Measurements from ENCODE around the gene TBC1D23. TPM values are rescaled to one million over a fixed set of nuclear protein-coding genes. Genes with fewer than 3 reads are reported as not detected.

TBC1D23 gene
- total and polyA plus RNA-seq, 2 of the 13 experiments (the other 11 are each of a cell fraction or from before 2014, with no cell fraction given): 28.7 to 35.4 TPM

GRCh38 chr3:100254168-100254777 lies 6.5 kb upstream of the TBC1D23 start (continued):
- TF ChIP-seq ZBED4 (CRISPR knock-in tag; IDR thresholded peaks at IDR 0.05; ENCODE audit: borderline replicate concordance): no peak
- TF ChIP-seq HMGXB4 (CRISPR knock-in tag; IDR thresholded peaks at IDR 0.05; ENCODE audit: borderline replicate concordance in 1 of 2, low read depth in 1 of 2): no peak
- TF ChIP-seq CENPX (CRISPR knock-in tag; IDR thresholded peaks at IDR 0.05): 0 out of 2 replicates have a peak, but pooled peaks have one; percentile 58
- no peak for TF ChIP-seq ZNF652 (CRISPR knock-in tag; IDR thresholded peaks at IDR 0.05; ENCODE audit: borderline replicate concordance, low read depth)
- no peak for TF ChIP-seq ZNF775 (CRISPR knock-in tag; IDR thresholded peaks at IDR 0.05; ENCODE audit: borderline replicate concordance)
- TF ChIP-seq ZGPAT (CRISPR knock-in tag; IDR thresholded peaks at IDR 0.05): 0 out of 2 replicates have a peak, but pooled peaks have one; percentile 26
- TF ChIP-seq HNF4G (IDR thresholded peaks at IDR 0.05; ENCODE audit: borderline replicate concordance, low read depth, low read length): no peak
- TF ChIP-seq HNF4G (CRISPR knock-in tag; IDR thresholded peaks at IDR 0.05; ENCODE audit: borderline replicate concordance, low read depth): no peak
- TF ChIP-seq CBX5 (CRISPR knock-in tag; IDR thresholded peaks at IDR 0.05; ENCODE audit: borderline replicate concordance): no peak
- TF ChIP-seq ZHX1 (CRISPR knock-in tag; IDR thresholded peaks at IDR 0.05; ENCODE audit: low read depth): no peak
- TF ChIP-seq MLX (CRISPR knock-in tag; IDR thresholded peaks at IDR 0.05): no peak
- TF ChIP-seq IRX3 (CRISPR knock-in tag; IDR thresholded peaks at IDR 0.05; ENCODE audit: borderline replicate concordance, low read depth): no peak
- TF ChIP-seq SOX6 (IDR thresholded peaks at IDR 0.05): no peak
- TF ChIP-seq SOX6 (CRISPR knock-in tag; IDR thresholded peaks at IDR 0.05): 0 out of 2 replicates have a peak, but pooled peaks have one; percentile 24
- TF ChIP-seq HBP1 (CRISPR knock-in tag; IDR thresholded peaks at IDR 0.05; ENCODE audit: low read depth): no peak
- no peak for TF ChIP-seq ZNF432 (CRISPR knock-in tag; IDR thresholded peaks at IDR 0.05; ENCODE audit: borderline replicate concordance)

All from HepG2 (cell line).